CD14-positive monocyte (primary cell): Measurements from ENCODE around the gene OR2J1. TPM values are rescaled to one million over a fixed set of nuclear protein-coding genes. Genes with fewer than 3 reads are reported as not detected.

Source experiments
- DNase-seq, 3 donors: peaks; one replicate each; pipeline ENCODE4 v3.0.0-alpha.2; 2011 to 2022
- H2AFZ ChIP-seq: 2 replicates; pipeline ENCODE4 v1.6.0; 2012; ENCODE audit warnings: mild to moderate bottlenecking, low read depth, low read length, inconsistent platforms; ENCODE audit not compliant: insufficient read depth, poor library complexity, severe bottlenecking
- H3K27ac ChIP-seq, 2 donors: 1 replicate in 1 of 2; 2 replicates in 1 of 2; pipeline ENCODE4 v1.5.1; 2012 to 2013; ENCODE audit warnings: low read length in 2 of 2, control low read depth in 1 of 2, inconsistent platforms in 1 of 2, low read depth in 1 of 2, mild to moderate bottlenecking in 1 of 2
- H3K27me3 ChIP-seq, 2 donors: one replicate each; pipeline versions ENCODE4 v1.6.0 to v1.6.1; 2011 to 2013; ENCODE audit warnings: low read length in 2 of 2; ENCODE audit not compliant: control insufficient read depth in 2 of 2, insufficient read depth in 2 of 2
- H3K36me3 ChIP-seq, 2 donors: replicated peaks in 1 of 2; 1 replicate in 1 of 2; 2 replicates in 1 of 2; pipeline versions ENCODE4 v1.5.1 to v1.6.1; 2012 to 2013; ENCODE audit warnings: low read length in 2 of 2, control low read depth in 1 of 2, inconsistent platforms in 1 of 2, mild to moderate bottlenecking in 1 of 2; ENCODE audit not compliant: insufficient read depth in 2 of 2, control insufficient read depth in 1 of 2
- H3K4me1 ChIP-seq, 2 donors: 1 replicate in 1 of 2; 2 replicates in 1 of 2; pipeline versions ENCODE4 v1.5.1 to v1.6.1; 2012 to 2013; ENCODE audit warnings: low read length in 2 of 2, control low read depth in 1 of 2, inconsistent platforms in 1 of 2, mild to moderate bottlenecking in 1 of 2, moderate library complexity in 1 of 2; ENCODE audit not compliant: insufficient read depth in 2 of 2, control insufficient read depth in 1 of 2
- H3K4me2 ChIP-seq: replicated peaks from 2 replicates; pipeline ENCODE3; 2012; ENCODE audit warnings: low read length, moderate library complexity, mild to moderate bottlenecking; ENCODE audit not compliant: poor library complexity, severe bottlenecking; ENCODE audit errors: extremely low read depth
- H3K4me3 ChIP-seq, 3 experiments: fragments of 200-600 bp in 1 of 3; sonication (generic) in 1 of 3; replicated peaks in 1 of 3; 1 replicate in 2 of 3; 2 replicates in 1 of 3; pipeline ENCODE4 v1.5.1; 2011 to 2013; ENCODE audit warnings: low read length in 3 of 3, mild to moderate bottlenecking in 3 of 3, control low read depth in 2 of 3, low read depth in 2 of 3, inconsistent platforms in 1 of 3, moderate library complexity in 1 of 3
- H3K79me2 ChIP-seq: 2 replicates; pipeline ENCODE4 v1.6.0; 2012; ENCODE audit warnings: mild to moderate bottlenecking, control low read depth, inconsistent platforms, low read length, moderate library complexity; ENCODE audit not compliant: insufficient read depth
- H3K9ac ChIP-seq: 2 replicates; pipeline ENCODE4 v1.6.0; 2017; ENCODE audit warnings: low read length, mild to moderate bottlenecking; ENCODE audit not compliant: insufficient read depth, poor library complexity, severe bottlenecking
- H3K9me3 ChIP-seq, 2 donors: replicated peaks in 1 of 2; 1 replicate in 1 of 2; 2 replicates in 1 of 2; pipeline versions ENCODE4 v1.5.1 to v1.6.1; 2012 to 2013; ENCODE audit warnings: low read length in 2 of 2, control low read depth in 1 of 2; ENCODE audit not compliant: control insufficient read depth in 1 of 2, insufficient read depth in 1 of 2
- H4K20me1 ChIP-seq: 2 replicates; pipeline ENCODE4 v1.6.0; 2012; ENCODE audit warnings: mild to moderate bottlenecking, low read length, control low read depth, moderate library complexity; ENCODE audit not compliant: insufficient read depth
- H3K27ac Mint-ChIP-seq, 7 donors: one replicate each; pipeline ENCODE4 v1.8.0; 2020; ENCODE audit warnings: mild to moderate bottlenecking in 7 of 7, mixed read lengths in 7 of 7, moderate library complexity in 6 of 7, inconsistent platforms in 2 of 7
- H3K27me3 Mint-ChIP-seq, 3 donors: one replicate each; pipeline ENCODE4 v1.8.0; 2021 to 2022; ENCODE audit warnings: low read depth in 3 of 3, mild to moderate bottlenecking in 3 of 3, mixed read lengths in 3 of 3, moderate library complexity in 3 of 3, inconsistent platforms in 1 of 3
- H3K36me3 Mint-ChIP-seq, 2 donors: one replicate each; pipeline ENCODE4 v1.8.0; 2020; ENCODE audit warnings: mixed read lengths in 2 of 2, inconsistent platforms in 1 of 2, mild to moderate bottlenecking in 1 of 2
- H3K4me1 Mint-ChIP-seq: one replicate; pipeline ENCODE4 v1.8.0; 2020; ENCODE audit warnings: mild to moderate bottlenecking, mixed read lengths
- H3K4me3 Mint-ChIP-seq, 2 donors: one replicate each; pipeline ENCODE4 v1.8.0; 2020; ENCODE audit warnings: mild to moderate bottlenecking in 2 of 2, mixed read lengths in 2 of 2, moderate library complexity in 1 of 2
- H3K9me3 Mint-ChIP-seq, 7 donors: one replicate each; pipeline ENCODE4 v1.8.0; 2020 to 2022; ENCODE audit warnings: mixed read lengths in 7 of 7, mild to moderate bottlenecking in 6 of 7, moderate library complexity in 6 of 7, inconsistent platforms in 2 of 7
- CTCF ChIP-seq: fragments of 200-600 bp; IDR thresholded peaks from one replicate; pipeline ENCODE4 v1.8.0; 2022; ENCODE audit warnings: antibody characterized with exemption, mild to moderate bottlenecking
- WGBS: methylation state at CpG from one replicate; pipeline ENCODE4 v1.1.5; 2013; ENCODE audit warnings: missing lambda C conversion rate; ENCODE audit not compliant: insufficient coverage; 5-methylcytosine and 5-hydroxymethylcytosine counted together
- intact Hi-C, 2 donors: fragments of 100-400 bp; cut with micrococcal nuclease; formaldehyde crosslinking; loops; one replicate each; pipeline versions ENCODE4 v1.15.0 to v1.15.1; 2023
- polyA plus RNA-seq, 3 donors: library from polyadenylated mRNA; depleted of rRNA in 1 of 3; unstranded in 2 of 3; stranded (reverse) in 1 of 3; fragments of 300-500 nt in 2 of 3; fragments of >200 nt in 1 of 3; fragmentation: Illumina TruSeq in 2 of 3; gene quantifications; 1 replicate in 2 of 3; 2 replicates in 1 of 3; pipeline ENCODE4 v1.2.3, GENCODE V29; 2012 to 2021

Gene OR2J1
- polyA plus RNA-seq, 3 donors: not detected

- H3K4me1 Mint-ChIP-seq: no peaks in the 10 kb centered on the region
- no peaks in the 10 kb centered on the region for H3K36me3 Mint-ChIP-seq
- peaks cover 0 to 3% (median 0%) of the 10 kb centered on the region in 7 donors for H3K9me3 Mint-ChIP-seq
- intact Hi-C loops: no loop called here
- Histone ChIP-seq H3K4me3 (no peak overlapping the region), H3K27me3 (peaks cover 0 to 4% of the 10 kb centered on the region in 2 donors), H3K4me2 (no peak overlapping the region), H3K9ac (no peak overlapping the region), H3K79me2 (no peaks in the 10 kb centered on the region), H3K9me3 (no peaks in the 10 kb centered on the region), H2AFZ (no peak overlapping the region), H3K4me1 (no peaks in the 10 kb centered on the region), H3K27ac (no peak overlapping the region), H3K36me3 (no peaks in the 10 kb centered on the region), H4K20me1 (no peaks in the 10 kb centered on the region)
- TF ChIP-seq CTCF: no peak
- no peak overlapping the region for H3K27ac Mint-ChIP-seq
- WGBS: no CpG with 5 or more reads among the region's 2 CpGs
- H3K4me3 Mint-ChIP-seq: no peak overlapping the region
- no peak for DNase-seq
- peaks cover 0 to 8% (median 3%) of the 10 kb centered on the region in 3 donors for H3K27me3 Mint-ChIP-seq
Observed at GRCh38 chr6:29131691-29132090, 32.4 kb downstream of the OR2J1 start.

- peaks cover 0 to 9% (median 0%) of the 10 kb centered on the region in 7 donors for H3K9me3 Mint-ChIP-seq
- H4K20me1 ChIP-seq: no peaks in the 10 kb centered on the region
- H3K9me3 ChIP-seq: peaks cover 0 to 5% of the 10 kb centered on the region in 2 donors
- no peak for TF ChIP-seq CTCF
- no peak for DNase-seq
- H3K4me1 ChIP-seq: no peaks in the 10 kb centered on the region
- no peak overlapping the region for H2AFZ ChIP-seq
- H3K4me1 Mint-ChIP-seq: no peaks in the 10 kb centered on the region
- no peak overlapping the region for H3K27ac ChIP-seq
- H3K36me3 Mint-ChIP-seq: no peaks in the 10 kb centered on the region
- no peaks in the 10 kb centered on the region for H3K36me3 ChIP-seq
- peaks cover 0 to 2% (median 0%) of the 10 kb centered on the region in 3 donors for H3K27me3 Mint-ChIP-seq
- H3K4me3 ChIP-seq: no peak overlapping the region
- no CpG with 5 or more reads among the region's 4 CpGs for WGBS
- H3K27me3 ChIP-seq: peaks cover 0 to 4% of the 10 kb centered on the region in 2 donors
- no peak overlapping the region for H3K27ac Mint-ChIP-seq
- H3K79me2 ChIP-seq: no peaks in the 10 kb centered on the region
- no peak overlapping the region for H3K9ac ChIP-seq
- H3K4me2 ChIP-seq: no peak overlapping the region
- H3K4me3 Mint-ChIP-seq: no peak overlapping the region
- intact Hi-C loops: no loop called here
Observed at GRCh38 chr6:29137724-29138123, 38.4 kb downstream of the OR2J1 start.
